IPS DF 19.7 (cell line): ENCODE measurements around the gene ABCC2.
"Not testable (repeated sequence)": the region's sequence is repeated elsewhere in the genome, so short reads cannot be mapped to it uniquely, and the experiment has no call there.

Experiments
- DNase-seq: peaks from one replicate; pipeline ENCODE4 v3.0.0-alpha.2; 2013; ENCODE audit warnings: low read depth, low spot score

ABCC2 gene

GRCh38 chr10:99851825-99852224 lies 69.4 kb downstream of the ABCC2 start:
- DNase-seq = no peak

GRCh38 chr10:99852481-99853213 lies 70.2 kb downstream of the ABCC2 start:
- no peak for DNase-seq

GRCh38 chr10:99853655-99854054 lies 71.2 kb downstream of the ABCC2 start:
- DNase-seq = no peak

GRCh38 chr10:99854860-99855259 lies 72.4 kb downstream of the ABCC2 start:
- DNase-seq = no peak

- no peak for DNase-seq
Measured at GRCh38 chr10:99855479-99856071, 73.1 kb downstream of the ABCC2 start.

GRCh38 chr10:99858849-99859248 lies 76.4 kb downstream of the ABCC2 start:
- no peak for DNase-seq

GRCh38 chr10:99859585-99859984 lies 77.1 kb downstream of the ABCC2 start:
- DNase-seq = no peak

- DNase-seq = no peak
Measured at GRCh38 chr10:99860466-99860865, 78.0 kb downstream of the ABCC2 start.

- DNase-seq = not testable (repeated sequence)
Measured at GRCh38 chr10:99863535-99864240, 81.2 kb downstream of the ABCC2 start.

- DNase-seq = not testable (repeated sequence)
Measured at GRCh38 chr10:99867250-99867649, 84.8 kb downstream of the ABCC2 start.

- no peak for DNase-seq
Measured at GRCh38 chr10:99869581-99870122, 87.2 kb downstream of the ABCC2 start.

GRCh38 chr10:99870123-99870730 lies 87.8 kb downstream of the ABCC2 start:
- DNase-seq = no peak

GRCh38 chr10:99872367-99873162 lies 90.1 kb downstream of the ABCC2 start:
- DNase-seq = no peak

- DNase-seq = no peak
Measured at GRCh38 chr10:99873846-99874245, 91.4 kb downstream of the ABCC2 start.

- no peak for DNase-seq
Measured at GRCh38 chr10:99874341-99875085, 92.1 kb downstream of the ABCC2 start.

GRCh38 chr10:99875473-99875872 lies 93.0 kb downstream of the ABCC2 start:
- DNase-seq = no peak

GRCh38 chr10:99880080-99880835 lies 97.8 kb downstream of the ABCC2 start:
- no peak for DNase-seq

- DNase-seq = no peak
Measured at GRCh38 chr10:99881371-99881770, 98.9 kb downstream of the ABCC2 start.

GRCh38 chr10:99883523-99883922 lies 101.1 kb downstream of the ABCC2 start:
- no peak for DNase-seq

- no peak for DNase-seq
Measured at GRCh38 chr10:99888622-99889021, 106.2 kb downstream of the ABCC2 start.
